ENCODE results near the gene KCNIP2.
"Not testable (repeated sequence)": the region's sequence is repeated elsewhere in the genome, so short reads cannot be mapped to it uniquely, and the experiment has no call there.

KCNIP2 gene

DNA sequence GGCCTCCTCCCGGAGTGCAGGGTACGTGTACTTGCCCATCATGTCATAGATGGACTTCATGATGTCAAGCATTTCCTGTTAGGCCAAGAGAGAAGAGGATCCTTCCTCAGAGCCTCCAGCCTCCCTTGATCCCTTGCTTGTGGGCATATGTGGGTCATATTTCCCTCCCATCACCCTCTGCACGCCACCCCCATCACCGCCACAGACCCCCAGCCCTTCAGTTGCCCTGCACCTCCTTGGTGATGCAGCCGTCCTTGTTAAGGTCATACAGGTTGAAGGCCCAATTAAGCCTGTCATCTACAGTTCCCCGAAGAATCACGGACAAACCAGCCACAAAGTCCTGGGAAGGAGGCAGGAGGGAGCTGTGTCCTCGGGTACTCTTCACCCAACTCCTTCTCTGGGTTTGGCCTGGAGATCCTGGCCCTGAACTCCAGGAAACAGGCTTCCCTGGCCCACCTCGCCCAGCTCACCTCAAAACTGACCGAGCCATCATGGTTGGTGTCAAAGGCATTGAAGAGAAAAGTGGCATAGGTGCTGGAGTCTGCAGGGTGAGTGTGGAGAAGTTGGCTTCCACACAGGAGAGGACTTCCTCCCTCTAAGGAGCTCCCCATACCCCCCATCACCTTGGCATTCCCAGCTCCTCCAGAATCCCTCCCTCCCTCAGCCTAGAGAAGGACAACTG, 15.5 kb downstream of the KCNIP2 start:
- DNase-seq = no peak

GRCh38 chr10:101826852-101827434, 16.7 kb downstream of the KCNIP2 start:
- no peak for DNase-seq

GRCh38 chr10:101824736-101825135, 18.9 kb downstream of the KCNIP2 start:
- DNase-seq = no peak

- peak; percentile 79 to 83 for DNase-seq
These were observed 24.5 kb downstream of the KCNIP2 start for GRCh38 chr10:101818872-101819633.

DNA sequence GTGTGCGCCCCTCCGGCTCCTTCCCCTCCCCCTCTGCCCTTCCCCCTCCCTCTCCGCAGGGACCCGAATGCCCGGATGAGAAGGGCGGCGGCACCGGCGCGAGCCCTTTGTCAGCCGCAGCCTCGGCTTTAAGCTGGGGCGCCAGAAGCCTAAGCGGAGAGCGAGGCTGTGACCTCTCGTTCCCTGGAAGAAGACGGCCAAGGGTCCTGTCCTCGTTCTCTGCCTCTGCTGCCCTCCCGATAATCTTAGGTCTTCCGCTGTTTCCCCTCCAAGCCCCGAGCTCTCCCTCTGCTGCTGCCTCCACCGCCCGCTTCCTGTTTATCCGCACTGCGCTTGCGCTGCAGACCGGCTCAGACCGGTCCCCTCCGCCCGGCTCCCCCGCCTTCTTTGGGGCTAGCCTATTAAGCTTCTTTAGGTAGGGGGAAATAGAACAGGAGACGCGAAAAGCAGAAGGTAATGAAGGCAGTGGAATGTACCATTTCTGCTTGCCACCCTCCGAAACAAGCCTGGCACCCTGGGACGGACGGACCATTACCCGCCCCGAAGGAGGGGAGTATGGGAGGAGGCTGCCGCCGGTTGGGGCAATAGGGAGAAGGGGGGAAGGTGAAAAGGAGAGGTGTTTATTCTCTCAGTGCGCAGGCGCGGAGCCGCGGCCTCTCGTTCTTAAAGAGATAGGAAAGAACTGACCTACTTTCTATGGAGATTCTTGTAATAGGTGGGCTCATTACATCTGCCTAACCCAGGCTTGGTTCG, 25.3 kb downstream of the KCNIP2 start, which contains the start of gene OGA:
Gene OGA, minus strand, starts transcription at position 326 of the 753 bp plus-strand sequence. CDS start 422 bp downstream, outside the sequence.
- DNase-seq = peak; percentile 98 to 100

DNA sequence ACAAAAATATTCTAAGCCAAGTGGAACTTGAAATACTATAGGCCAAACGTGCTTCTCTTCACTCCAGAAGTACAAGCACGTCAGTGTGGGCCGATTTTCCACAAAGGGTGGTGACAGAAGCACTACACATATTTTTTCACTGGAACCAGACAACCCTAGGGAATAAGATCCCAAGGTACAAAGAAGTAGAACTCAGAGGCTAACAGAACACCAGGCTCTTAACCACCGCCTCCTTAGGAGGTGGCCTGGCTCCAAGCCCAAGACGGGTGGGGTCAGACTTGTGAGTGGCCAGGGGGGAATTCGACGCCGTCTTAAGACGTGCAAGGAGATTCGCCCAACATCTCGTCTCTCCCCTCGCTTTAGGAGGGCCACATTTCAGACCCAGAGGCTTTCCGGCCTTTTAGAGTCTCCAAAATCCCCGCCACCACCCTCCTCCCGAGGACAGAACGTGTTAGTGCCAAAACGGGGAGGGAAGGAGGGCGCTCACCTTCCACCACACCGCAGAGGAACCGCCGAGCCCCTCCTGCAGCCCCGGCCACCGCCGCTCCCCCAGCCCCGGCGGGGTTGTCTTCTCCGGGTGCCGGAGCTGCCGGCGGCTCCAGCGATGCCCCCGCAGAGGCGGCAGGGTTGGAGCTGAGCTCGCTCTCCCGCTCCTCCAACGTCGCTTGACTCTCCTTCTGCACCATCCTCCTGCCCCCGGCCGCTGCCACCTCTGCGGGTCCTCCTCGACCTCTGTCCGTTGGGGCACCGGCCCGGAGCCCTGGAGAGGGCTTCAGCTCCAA, 26.1 kb downstream of the KCNIP2 start:
- peak in 1 of 2 experiments; percentile 19 for DNase-seq

DNA sequence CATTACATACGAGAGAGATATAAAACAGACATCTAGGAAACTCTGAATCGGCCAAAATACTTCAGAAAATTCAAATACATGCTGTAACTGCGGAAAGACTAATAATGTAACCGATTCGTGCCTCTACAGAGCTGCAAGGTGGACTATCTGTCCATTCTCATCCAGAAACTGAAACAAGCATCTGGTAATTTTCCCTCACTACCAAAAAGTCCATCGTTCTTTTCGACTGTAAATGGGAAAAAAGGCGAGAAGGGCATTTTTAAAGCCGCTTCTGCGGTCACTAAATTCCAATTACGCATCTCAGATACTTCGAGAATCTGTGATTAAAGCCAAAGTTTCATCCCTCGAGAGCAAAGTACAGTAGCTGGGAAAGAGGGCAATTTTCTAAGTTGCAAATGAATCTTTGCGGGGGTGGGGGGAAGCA, 26.7 kb downstream of the KCNIP2 start:
- DNase-seq = no peak

GRCh38 chr10:101816376-101816775, 27.2 kb downstream of the KCNIP2 start:
- no peak for DNase-seq

DNA sequence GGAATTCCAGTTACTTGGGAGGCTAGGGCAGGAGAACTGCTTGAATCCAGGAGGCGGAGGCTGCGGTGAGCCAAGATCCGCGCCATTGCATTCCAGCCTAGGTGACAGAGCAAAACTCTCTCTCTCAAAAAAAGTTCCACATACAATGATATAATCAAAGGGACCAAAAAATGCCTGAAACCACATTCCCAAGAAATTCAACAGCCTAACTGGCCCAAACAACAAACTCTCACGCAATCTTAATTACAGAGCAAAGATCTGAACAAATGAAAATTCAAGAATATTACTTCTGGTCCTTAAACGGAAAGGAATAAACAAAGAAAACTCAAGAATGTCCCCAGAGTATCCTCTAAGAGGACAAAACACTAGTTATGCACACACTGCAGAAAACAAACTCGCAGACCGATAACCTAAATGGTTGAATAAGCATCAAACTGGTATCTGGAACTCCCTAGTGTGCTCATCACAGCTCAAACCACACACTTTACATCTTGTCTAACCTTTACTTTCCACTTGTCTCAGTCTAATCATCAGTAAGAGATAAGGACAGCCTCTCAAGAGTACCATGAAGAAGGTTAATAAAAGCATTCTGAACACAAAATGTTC, 29.0 kb downstream of the KCNIP2 start:
- DNase-seq = peak in 1 of 2 experiments; percentile 10

DNA sequence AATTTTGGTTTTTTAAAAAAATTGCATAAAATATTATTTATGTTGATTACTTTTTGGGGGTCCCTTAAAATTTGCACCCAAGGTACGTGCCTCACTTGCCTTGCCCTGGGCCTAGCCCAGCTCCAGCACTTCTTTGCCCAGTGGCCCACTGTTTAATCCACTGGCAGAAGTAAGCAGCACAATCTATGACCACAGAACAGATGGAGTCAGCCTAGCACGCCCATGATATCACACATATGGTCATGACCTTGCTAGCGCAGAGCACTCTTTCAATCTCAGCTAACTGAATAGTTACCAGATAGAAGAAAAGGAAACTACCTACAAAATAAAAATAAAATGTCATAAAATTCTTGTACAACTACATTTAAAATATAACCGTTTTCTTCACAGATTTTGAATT, 31.0 kb downstream of the KCNIP2 start:
- DNase-seq = no peak

DNA sequence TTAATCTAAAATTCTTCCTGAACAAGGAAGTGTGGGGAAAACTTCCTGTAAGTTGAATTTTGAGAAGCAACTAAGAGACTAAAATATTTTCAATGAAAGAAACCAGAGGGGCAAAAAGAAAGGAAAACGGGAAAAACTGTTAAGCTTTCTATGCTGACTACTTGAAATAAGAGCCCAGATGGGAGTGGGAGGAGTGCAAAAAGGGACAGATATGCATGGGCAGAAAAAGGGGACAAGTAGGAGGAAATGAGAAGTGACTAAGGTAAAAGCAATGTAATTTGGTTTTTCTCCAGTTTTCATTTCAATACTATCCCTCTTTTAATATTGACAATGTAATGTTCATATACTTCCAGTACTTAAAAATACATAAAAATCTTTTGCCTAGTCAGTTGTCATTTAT, 36.4 kb downstream of the KCNIP2 start:
- no peak for DNase-seq

GRCh38 chr10:101803511-101803910, 40.1 kb downstream of the KCNIP2 start:
- DNase-seq = no peak

DNA sequence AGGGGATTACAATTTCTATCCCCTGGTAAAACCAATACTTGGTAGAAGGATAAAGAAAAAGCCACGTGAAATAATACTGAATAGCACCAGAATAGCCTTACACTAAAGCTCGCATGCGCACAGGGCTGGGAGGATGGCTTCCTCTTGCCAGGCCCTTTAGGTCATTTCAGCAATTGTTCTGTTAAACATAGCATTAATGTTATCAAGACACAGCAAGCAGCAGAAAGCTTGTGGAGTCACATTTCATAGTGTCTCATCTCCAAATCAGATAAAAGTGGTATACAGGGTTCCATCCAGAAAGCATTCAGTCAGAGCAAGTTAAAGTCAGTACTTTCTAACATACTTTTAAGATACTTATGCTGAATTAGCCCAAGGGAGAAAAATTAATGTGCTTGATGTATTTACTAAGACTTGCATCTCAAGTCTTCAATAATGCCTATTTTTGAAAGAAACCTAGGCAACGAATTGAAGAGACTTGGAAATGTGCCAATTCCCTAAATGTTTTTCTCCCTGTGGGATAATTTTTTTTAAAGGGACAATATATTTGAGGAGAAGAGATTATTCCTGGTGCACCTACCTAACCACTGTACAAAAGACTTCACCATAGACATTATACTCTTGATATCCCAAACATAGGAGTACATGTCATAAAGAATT, 46.1 kb downstream of the KCNIP2 start:
- DNase-seq = no peak

GRCh38 chr10:101793526-101793925, 50.1 kb downstream of the KCNIP2 start:
- DNase-seq = no peak

DNA sequence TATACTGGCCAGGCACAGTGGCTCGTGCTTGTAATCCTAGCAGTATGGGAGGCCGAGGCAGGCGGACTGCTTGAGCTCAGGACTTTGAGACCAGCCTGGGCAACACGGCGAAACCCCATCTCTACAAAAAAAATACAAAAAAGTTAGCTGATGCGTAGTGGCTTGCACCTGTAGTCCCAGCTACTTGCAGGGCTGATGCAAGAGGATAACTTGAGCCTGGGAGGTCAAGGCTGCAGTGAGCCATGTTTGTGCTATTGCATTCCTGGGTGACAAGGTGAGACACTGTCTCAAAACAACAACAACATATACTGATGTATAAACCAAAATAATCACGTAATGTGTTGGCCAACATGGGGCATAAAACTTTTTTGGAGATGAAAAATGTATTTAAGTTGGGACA, 53.9 kb downstream of the KCNIP2 start:
- no peak for DNase-seq

GRCh38 chr10:101789231-101789630, 54.4 kb downstream of the KCNIP2 start:
- not testable (repeated sequence) for DNase-seq

DNA sequence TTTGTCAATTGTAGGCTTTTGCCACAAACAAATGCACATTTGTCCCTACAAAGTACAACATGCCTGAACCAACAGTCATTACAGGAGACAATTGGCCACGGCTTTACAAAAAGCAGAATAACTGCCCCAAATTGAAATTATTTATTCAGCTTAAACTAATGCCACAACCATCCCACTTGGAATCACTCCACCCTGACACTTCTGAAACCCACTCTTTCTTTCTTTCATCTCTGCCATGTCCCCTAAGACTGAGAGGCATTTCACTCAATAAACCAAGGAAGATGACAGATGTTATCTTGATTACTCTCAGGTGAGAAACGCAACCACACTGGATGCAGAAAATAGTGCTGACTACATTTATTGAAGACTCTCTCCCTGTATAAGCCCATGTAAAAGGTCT, 57.8 kb downstream of the KCNIP2 start:
- DNase-seq = no peak

GRCh38 chr10:101784558-101784957, 59.0 kb downstream of the KCNIP2 start:
- DNase-seq = no peak

DNA sequence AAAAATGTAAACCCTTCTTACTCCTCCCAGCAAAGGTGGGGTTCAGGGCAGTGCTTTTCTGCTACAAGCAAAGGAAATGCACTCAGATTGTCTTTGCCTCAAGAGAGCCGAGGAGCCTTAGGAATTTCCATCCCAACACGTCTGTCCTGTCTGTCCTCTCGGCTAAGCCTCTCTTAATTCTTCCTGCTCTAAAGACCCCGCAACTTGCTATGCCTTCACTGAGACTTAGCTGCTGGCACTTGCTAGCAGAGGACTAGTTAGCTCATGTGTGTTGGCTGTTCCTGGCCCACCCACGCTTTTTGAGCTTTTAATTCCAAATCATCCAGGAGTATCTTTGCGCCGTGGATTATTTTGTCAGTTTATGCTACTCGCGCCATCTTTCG, 59.9 kb downstream of the KCNIP2 start:
- DNase-seq = no peak

DNA sequence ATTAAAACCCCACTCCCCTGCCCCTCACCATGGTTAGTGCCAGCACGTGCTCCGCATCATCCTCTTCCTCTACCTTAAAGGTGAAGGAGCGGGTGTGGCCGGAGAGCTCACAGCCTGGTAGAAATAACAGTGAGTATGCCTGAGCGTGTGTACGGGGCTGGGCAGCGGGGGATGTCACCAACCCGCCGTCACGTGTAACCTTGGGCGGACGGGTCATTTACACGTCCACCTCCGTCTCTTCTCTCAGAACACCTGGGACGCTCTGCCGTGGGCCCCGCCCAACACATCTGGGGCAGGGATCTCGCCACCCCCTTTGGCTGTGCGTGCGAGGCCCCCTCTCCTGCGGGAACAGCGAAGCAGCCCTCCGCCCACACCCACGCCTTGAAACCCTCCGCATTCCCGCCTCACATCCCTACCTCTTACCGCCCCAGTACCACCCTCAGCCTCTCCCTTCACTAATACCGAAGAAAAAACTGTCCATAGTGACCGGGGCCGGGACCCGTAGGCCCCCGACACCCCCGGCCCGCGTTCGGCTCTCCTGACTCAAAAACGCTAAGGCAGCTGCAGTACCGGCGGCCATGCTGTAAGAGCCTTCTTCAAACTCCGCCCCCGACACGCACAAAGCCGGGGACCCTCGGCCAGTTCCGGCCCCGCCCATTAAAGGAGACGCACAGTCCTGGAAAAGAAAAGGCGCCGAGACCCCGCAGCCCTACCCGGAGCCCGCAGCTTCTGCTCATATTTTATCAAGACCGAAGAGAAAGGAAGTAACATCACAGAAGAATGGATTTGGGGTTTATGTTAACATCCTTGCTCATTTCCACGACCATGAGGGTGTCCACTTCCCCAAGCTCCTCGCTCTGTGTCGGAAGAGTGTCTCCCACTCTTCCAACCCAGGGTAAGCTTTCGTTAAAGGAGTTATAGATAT, 60.5 kb downstream of the KCNIP2 start, which contains the start of gene NPM3:
Gene NPM3, minus strand, starts transcription at position 636 of the 925 bp plus-strand sequence. Its CDS starts 56 bp downstream, at position 580.
- peak; percentile 3 to 90 for DNase-seq
